B cell (primary cell): ENCODE results near the gene SPIB. TPM values are rescaled to one million over a fixed set of nuclear protein-coding genes. Genes with fewer than 3 reads are reported as not detected.

ENCODE experiments used
- ATAC-seq: fragments of 200-7000 bp; cut with Tn5 transposase; one replicate; pipeline ENCODE4 v1.10.0; 2021; ENCODE audit warnings: low read depth, mild to moderate bottlenecking, moderate number of reproducible peaks, moderate library complexity
- CTCF ChIA-PET: fragments of 350-600 bp; sonication (Branson Sonifier 250); formaldehyde crosslinking; loops from one replicate; lab custom pipeline; 2021; ENCODE audit warnings: antibody characterized with exemption, inconsistent platforms; lab: Charles Lee
- POLR2A ChIA-PET: fragments of 350-600 bp; sonication (Branson Sonifier 250); formaldehyde crosslinking; loops from one replicate; lab custom pipeline; 2021; ENCODE audit warnings: antibody characterized with exemption; lab: Charles Lee
- DNase-seq: peaks from one replicate; pipeline ENCODE4 v3.0.0; 2013
- H2AFZ ChIP-seq: 2 replicates; pipeline ENCODE4 v1.6.1; 2012; ENCODE audit warnings: mild to moderate bottlenecking, low read depth, low read length; ENCODE audit not compliant: insufficient read depth, poor library complexity, severe bottlenecking
- H3K27ac ChIP-seq, 2 donors: 1 replicate in 1 of 2; 2 replicates in 1 of 2; pipeline ENCODE4 v1.5.1; 2012 to 2013; ENCODE audit warnings: low read length in 2 of 2, mild to moderate bottlenecking in 2 of 2, moderate library complexity in 1 of 2
- H3K27me3 ChIP-seq, 4 experiments: fragments of 200-600 bp in 1 of 4; sonication (generic) in 1 of 4; replicated peaks in 1 of 4; 1 replicate in 2 of 4; 2 replicates in 2 of 4; pipeline versions ENCODE4 v1.6.1 to v1.7.0; 2013 to 2016; ENCODE audit warnings: low read length in 3 of 4, mild to moderate bottlenecking in 2 of 4, mixed read lengths in 1 of 4, moderate library complexity in 1 of 4; ENCODE audit not compliant: insufficient read depth in 4 of 4, control insufficient read depth in 3 of 4; ENCODE audit errors: control extremely low read depth in 1 of 4
- H3K36me3 ChIP-seq, 2 experiments: replicated peaks in 1 of 2; 1 replicate in 1 of 2; 2 replicates in 1 of 2; pipeline versions ENCODE4 v1.6.1 to v1.7.1; 2013; ENCODE audit warnings: low read length in 1 of 2; ENCODE audit not compliant: insufficient read depth in 2 of 2, control insufficient read depth in 1 of 2; ENCODE audit errors: control extremely low read depth in 1 of 2, extremely low read depth in 1 of 2
- H3K4me1 ChIP-seq, 2 donors: fragments of 200-600 bp in 1 of 2; sonication (generic) in 1 of 2; 1 replicate in 1 of 2; 2 replicates in 1 of 2; pipeline versions ENCODE4 v1.5.1 to v1.6.1; 2013 to 2017; ENCODE audit warnings: low read length in 2 of 2; ENCODE audit not compliant: control insufficient read depth in 2 of 2, insufficient read depth in 2 of 2
- H3K4me2 ChIP-seq: replicated peaks from 2 replicates; pipeline ENCODE3; 2012; ENCODE audit warnings: mild to moderate bottlenecking, low read depth, low read length; ENCODE audit not compliant: poor library complexity, severe bottlenecking
- H3K4me3 ChIP-seq, 5 experiments: fragments of 200-600 bp in 1 of 5; sonication (generic) in 1 of 5; 1 replicate in 3 of 5; 2 replicates in 2 of 5; pipeline versions ENCODE4 v1.5.1 to v1.7.0; 2011 to 2016; ENCODE audit warnings: low read length in 4 of 5, mild to moderate bottlenecking in 4 of 5, low read depth in 2 of 5, control low read depth in 1 of 5, moderate library complexity in 1 of 5; ENCODE audit not compliant: insufficient read depth in 1 of 5; ENCODE audit errors: control extremely low read depth in 1 of 5, extremely low read depth in 1 of 5
- H3K79me2 ChIP-seq: fragments of 200-600 bp; sonication (generic); one replicate; pipeline ENCODE4 v1.6.0; 2016; ENCODE audit warnings: low read length; ENCODE audit not compliant: control insufficient read depth, insufficient read depth
- H3K9ac ChIP-seq: fragments of 200-600 bp; sonication (generic); 2 replicates; pipeline ENCODE4 v1.6.1; 2017; ENCODE audit warnings: mild to moderate bottlenecking, low read length, moderate library complexity
- H3K9me3 ChIP-seq, 3 donors: one replicate each; pipeline versions ENCODE4 v1.6.1 to v1.7.1; 2013; ENCODE audit warnings: low read length in 2 of 3; ENCODE audit not compliant: control insufficient read depth in 2 of 3, insufficient read depth in 1 of 3; ENCODE audit errors: control extremely low read depth in 1 of 3
- H4K20me1 ChIP-seq: 2 replicates; pipeline ENCODE4 v1.6.0; 2012; ENCODE audit warnings: mild to moderate bottlenecking, low read length; ENCODE audit not compliant: insufficient read depth, control insufficient read depth, poor library complexity, severe bottlenecking
- H3K27ac Mint-ChIP-seq: one replicate; pipeline ENCODE4 v1.8.0; 2021; ENCODE audit warnings: mixed read lengths
- H3K27me3 Mint-ChIP-seq: one replicate; pipeline ENCODE4 v1.8.0; 2021; ENCODE audit warnings: mixed read lengths
- H3K4me1 Mint-ChIP-seq: one replicate; pipeline ENCODE4 v1.8.0; 2021; ENCODE audit warnings: mixed read lengths
- H3K4me3 Mint-ChIP-seq: one replicate; pipeline ENCODE4 v1.8.0; 2021; ENCODE audit warnings: mixed read lengths
- H3K9me3 Mint-ChIP-seq: one replicate; pipeline ENCODE4 v1.8.0; 2022; ENCODE audit warnings: mixed read lengths; ENCODE audit not compliant: insufficient read depth
- CTCF ChIP-seq: fragments of 200-600 bp; IDR thresholded peaks from one replicate; pipeline ENCODE4 v1.8.0; 2022; ENCODE audit warnings: antibody characterized with exemption, mild to moderate bottlenecking
- EZH2 ChIP-seq: IDR thresholded peaks from 2 replicates; pipeline ENCODE4 v1.6.1; 2012; ENCODE audit warnings: borderline replicate concordance, low read depth, mild to moderate bottlenecking, moderate library complexity, low read length; ENCODE audit not compliant: insufficient read depth, poor library complexity, severe bottlenecking
- WGBS: methylation state at CpG from one replicate; pipeline ENCODE4 v1.1.5; 2013; ENCODE audit warnings: missing lambda C conversion rate; ENCODE audit not compliant: insufficient coverage; 5-methylcytosine and 5-hydroxymethylcytosine counted together
- intact Hi-C: fragments of 100-400 bp; cut with micrococcal nuclease; formaldehyde crosslinking; loops from one replicate; pipeline ENCODE4 v1.10.0; 2022
- polyA plus RNA-seq: library from polyadenylated mRNA; depleted of rRNA; stranded (reverse); fragments of >200 nt; gene quantifications from 2 replicates; pipeline ENCODE4 v1.2.3, GENCODE V29; 2012
- total RNA-seq, 2 donors: library from RNA; stranded (reverse); fragments of 120-200 nt in 1 of 2; gene quantifications; 1 replicate in 1 of 2; 2 replicates in 1 of 2; pipeline versions ENCODE4 v1.2.3 to v1.2.4, GENCODE V29; 2013 to 2022

The SPIB gene
- total and polyA plus RNA-seq, 2 donors (not counting 1 experiment from before 2014, with no cell fraction given): 183 to 205 TPM

GRCh38 chr19:50465000-50465399 lies 46.3 kb downstream of the SPIB start:
- H3K4me1 ChIP-seq: peaks cover 15 to 16% of the 10 kb centered on the region in 2 donors
- ATAC-seq (no peak), DNase-seq (no peak)
- Mint-ChIP-seq H3K27ac (no peak overlapping the region), H3K27me3 (peaks cover 3% of the 10 kb centered on the region), H3K4me3 (no peak overlapping the region), H3K9me3 (no peaks in the 10 kb centered on the region), H3K4me1 (peaks cover 13% of the 10 kb centered on the region)
- H3K36me3 ChIP-seq: no peaks in the 10 kb centered on the region
- H4K20me1 ChIP-seq: no peaks in the 10 kb centered on the region
- H3K27ac ChIP-seq: no peak overlapping the region
- no peaks in the 10 kb centered on the region for H3K27me3 ChIP-seq
- TF ChIP-seq CTCF: no peak
- TF ChIP-seq EZH2: no peak
- no peaks in the 10 kb centered on the region for H3K9me3 ChIP-seq
- no peaks in the 10 kb centered on the region for H3K79me2 ChIP-seq
- H3K4me2 ChIP-seq: no peak overlapping the region
- WGBS: 96% methylated on average over 12 of the region's 13 CpGs
- ChIA-PET POLR2A (no interaction called here), CTCF (interaction anchor here (1.3 kb wide), 1 partner anchor 53 kb away, joined by 3 read pairs; no protein-coding TSS in a partner anchor)
- no peak overlapping the region for H2AFZ ChIP-seq
- no peak overlapping the region for H3K9ac ChIP-seq
- intact Hi-C loops: no loop called here
- H3K4me3 ChIP-seq: no peak overlapping the region

- Histone ChIP-seq H3K79me2 (no peaks in the 10 kb centered on the region), H2AFZ (no peak overlapping the region), H3K4me3 (no peak overlapping the region), H3K9ac (no peak overlapping the region), H3K9me3 (no peaks in the 10 kb centered on the region), H3K4me1 (peaks cover 4% of the 10 kb centered on the region in 2 donors), H3K36me3 (no peaks in the 10 kb centered on the region), H4K20me1 (no peaks in the 10 kb centered on the region), H3K4me2 (no peak overlapping the region), H3K27me3 (no peaks in the 10 kb centered on the region), H3K27ac (no peak overlapping the region)
- peaks cover 3% of the 10 kb centered on the region for H3K27me3 Mint-ChIP-seq
- TF ChIP-seq EZH2 (no peak), CTCF (no peak)
- ATAC-seq (no peak), DNase-seq (no peak)
- CTCF ChIA-PET: interaction anchor here (1.3 kb wide), 1 partner anchor 54 kb away, joined by 3 read pairs; no protein-coding TSS in a partner anchor
- no peaks in the 10 kb centered on the region for H3K9me3 Mint-ChIP-seq
- WGBS: 85% methylated on average over 23 of the region's 29 CpGs
- peaks cover 4% of the 10 kb centered on the region for H3K4me1 Mint-ChIP-seq
- H3K27ac Mint-ChIP-seq: no peak overlapping the region
- H3K4me3 Mint-ChIP-seq: no peak overlapping the region
- intact Hi-C loops: no loop called here
- POLR2A ChIA-PET: interaction anchor here (0.7 kb wide), 1 partner anchor 107 kb away, joined by 3 read pairs; no protein-coding TSS in a partner anchor
Observed at GRCh38 chr19:50465986-50466705, 47.4 kb downstream of the SPIB start.
